Right lobe of liver (tissue), 4 donors: ENCODE results near the gene ANKRD33B.

Source experiments
- POLR2A ChIP-seq: fragments of 450-650 bp; IDR thresholded peaks from one replicate; pipeline ENCODE4 v1.6.1; 2017; ENCODE audit warnings: antibody characterized with exemption, mild to moderate bottlenecking
- TF ChIP-seq, protein P1 (sequence below), 4 donors: fragments of 200-600 bp in 3 of 4; fragments of 450-650 bp in 1 of 4; IDR thresholded peaks; one replicate each; pipeline versions ENCODE4 v1.5.1 to v1.8.0; 2016 to 2022; ENCODE audit warnings: antibody characterized with exemption in 4 of 4, mild to moderate bottlenecking in 2 of 4
- donor health status: DM: no; HTN: no; CAD: no.
- donor health status: DM: no; HTN: no; CAD: no.
- donor health status: DM: no; HTN: yes; CAD: no.

DNA sequence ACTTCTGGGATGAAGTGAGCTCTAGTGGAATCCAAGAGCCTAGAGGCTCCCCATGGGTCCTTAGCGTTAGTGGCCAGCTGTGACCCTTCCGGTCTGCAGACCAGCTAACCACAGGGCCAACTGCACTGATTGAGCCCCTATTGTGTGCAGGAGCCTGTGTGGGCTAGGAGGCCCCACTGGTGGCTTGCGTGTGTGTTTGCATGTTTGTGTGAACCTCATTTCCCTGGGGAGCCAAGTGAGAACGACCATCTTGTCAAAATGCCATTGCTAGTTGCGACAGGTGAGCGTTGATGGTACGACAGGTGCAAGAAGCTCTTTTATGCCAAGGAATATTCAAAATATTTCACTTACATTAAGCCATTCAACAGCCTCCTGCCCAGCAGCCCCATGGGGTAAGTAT, 44.1 kb upstream of the ANKRD33B start:
- TF ChIP-seq POLR2A, result no peak
- TF ChIP-seq, protein P1, sequence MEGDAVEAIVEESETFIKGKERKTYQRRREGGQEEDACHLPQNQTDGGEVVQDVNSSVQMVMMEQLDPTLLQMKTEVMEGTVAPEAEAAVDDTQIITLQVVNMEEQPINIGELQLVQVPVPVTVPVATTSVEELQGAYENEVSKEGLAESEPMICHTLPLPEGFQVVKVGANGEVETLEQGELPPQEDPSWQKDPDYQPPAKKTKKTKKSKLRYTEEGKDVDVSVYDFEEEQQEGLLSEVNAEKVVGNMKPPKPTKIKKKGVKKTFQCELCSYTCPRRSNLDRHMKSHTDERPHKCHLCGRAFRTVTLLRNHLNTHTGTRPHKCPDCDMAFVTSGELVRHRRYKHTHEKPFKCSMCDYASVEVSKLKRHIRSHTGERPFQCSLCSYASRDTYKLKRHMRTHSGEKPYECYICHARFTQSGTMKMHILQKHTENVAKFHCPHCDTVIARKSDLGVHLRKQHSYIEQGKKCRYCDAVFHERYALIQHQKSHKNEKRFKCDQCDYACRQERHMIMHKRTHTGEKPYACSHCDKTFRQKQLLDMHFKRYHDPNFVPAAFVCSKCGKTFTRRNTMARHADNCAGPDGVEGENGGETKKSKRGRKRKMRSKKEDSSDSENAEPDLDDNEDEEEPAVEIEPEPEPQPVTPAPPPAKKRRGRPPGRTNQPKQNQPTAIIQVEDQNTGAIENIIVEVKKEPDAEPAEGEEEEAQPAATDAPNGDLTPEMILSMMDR (IDR thresholded peaks at IDR 0.05), result no peak
